Activated effector memory CD4-positive, alpha-beta T cell treated with anti-CD3 and anti-CD28 coated beads, Interleukin-2, amount 50 U/mL, for 16 hours (primary cell): Measurements from ENCODE around the gene TSPOAP1.

Experiments
- DNase-seq: peaks from one replicate; pipeline ENCODE4 v3.0.0-alpha.2; 2020

Gene TSPOAP1

DNA sequence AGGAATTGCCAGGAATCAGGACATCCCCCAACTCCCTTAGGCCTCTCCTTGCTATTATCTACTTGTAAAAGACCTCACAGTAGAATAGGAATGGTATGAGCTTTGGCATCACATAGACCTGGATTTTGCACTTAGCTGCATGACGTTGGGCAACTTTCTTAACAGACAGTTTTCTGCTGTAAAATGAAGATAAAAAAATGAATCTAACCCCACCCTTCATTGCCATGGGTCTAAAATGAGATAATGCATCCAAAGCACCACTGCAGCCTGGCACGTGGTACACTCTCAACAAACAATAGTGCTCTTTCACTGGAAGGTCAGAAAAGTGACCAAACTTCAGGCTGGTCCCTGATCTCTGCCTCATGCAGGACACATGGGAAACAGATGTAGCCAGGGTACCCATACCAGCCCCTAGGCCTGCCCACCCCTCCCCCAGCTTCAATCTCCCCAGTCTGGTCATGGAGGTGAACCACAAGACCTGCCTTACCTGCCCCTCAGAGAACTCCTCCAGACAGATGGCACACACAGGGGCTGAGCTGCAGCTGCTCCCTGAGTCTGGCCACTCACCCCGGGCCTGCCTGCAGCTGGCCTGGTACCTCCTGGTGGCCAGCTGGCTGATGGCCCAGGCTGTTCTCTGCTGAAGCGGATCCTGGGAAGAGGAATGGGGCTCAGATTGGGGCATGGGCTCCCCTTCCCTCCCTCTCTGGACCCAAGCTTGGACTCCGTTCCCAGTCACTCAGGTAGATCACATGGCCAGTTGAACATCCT, 31.9 kb upstream of the TSPOAP1 start:
- DNase-seq, result no peak

DNA sequence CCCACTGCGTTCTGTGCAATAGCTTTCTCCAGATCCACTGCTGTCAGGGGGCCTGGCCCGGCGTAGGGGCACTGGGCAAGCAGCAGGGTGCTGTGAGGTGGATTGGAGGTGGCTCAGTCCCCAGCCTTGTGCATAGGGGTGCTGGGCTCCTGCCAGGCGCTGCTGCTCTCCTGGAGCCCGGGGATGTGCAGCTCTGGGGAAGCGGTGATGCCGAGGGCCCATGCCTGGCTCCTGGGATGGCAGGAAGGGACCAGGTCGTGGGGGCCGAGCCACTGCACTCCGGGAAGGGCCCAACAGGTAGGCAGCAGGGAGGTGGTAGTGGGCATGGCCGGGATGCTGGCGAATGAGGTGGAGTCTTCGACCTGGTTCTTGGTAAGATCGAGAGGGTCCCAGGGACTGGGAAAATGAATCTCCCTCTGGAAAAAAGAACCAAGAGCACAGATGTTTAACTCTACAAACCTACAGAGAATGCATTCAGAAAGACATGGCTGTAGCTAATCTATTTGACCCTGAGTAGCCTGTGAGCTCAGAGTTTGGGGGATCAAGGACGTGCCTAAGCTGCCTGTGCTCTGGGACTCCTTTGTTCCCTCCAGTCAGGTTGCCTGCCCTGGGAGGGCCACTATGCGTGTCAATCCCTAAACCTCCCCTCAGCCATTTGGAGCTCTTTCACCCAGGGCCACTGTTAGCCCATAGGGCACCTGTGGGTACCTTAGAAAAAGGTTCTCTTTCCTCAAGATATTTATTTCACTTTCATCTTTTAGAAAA, 30.0 kb upstream of the TSPOAP1 start:
- DNase-seq, result no peak

DNA sequence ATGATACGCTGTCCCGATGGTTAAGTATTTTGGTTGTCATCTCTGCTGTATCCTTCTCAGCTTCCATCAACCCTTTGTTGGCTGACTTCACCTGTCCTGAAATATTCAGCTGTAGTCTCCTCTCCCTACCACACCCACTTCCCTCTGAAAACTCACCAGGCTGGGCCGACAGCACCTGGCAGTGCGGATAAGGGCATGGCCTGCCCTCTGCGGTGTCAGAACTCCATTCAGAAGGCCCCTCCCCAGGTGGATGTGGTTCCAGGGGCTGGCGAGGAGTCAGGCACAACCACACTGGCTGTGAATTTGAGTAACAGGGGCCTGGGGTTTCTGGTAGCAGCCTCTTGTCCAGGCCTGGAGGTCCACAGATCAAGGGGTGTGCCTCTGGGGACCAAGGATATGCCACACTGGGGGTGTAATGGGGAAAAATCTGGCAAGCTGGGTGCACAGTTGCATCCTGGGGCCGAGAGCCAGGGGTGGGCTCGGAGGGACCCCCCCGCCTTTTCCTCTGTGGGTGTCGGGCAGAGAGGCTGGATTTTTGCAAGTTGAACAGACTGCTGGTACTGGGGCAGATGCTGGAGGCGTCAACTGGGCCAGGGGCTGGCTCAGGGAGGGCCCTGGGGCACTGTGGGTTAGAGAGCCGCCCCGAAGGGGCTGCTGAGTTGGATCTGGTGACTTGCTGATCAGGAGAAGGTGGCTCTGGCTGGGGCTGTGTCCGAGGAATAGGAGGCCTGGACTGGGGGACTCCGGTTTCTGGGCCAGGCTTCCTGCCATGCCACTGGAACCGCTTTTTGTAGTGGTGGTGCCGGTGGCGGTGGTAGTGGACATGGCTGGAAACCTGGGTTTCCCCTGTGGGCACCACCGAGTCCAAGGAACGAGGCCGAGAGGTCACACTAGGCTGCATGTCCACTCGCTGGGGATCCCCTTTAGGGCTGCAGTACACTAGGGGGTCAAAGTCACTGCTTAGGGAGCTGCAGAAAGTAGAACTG, 29.0 kb upstream of the TSPOAP1 start:
- no peak for DNase-seq

DNA sequence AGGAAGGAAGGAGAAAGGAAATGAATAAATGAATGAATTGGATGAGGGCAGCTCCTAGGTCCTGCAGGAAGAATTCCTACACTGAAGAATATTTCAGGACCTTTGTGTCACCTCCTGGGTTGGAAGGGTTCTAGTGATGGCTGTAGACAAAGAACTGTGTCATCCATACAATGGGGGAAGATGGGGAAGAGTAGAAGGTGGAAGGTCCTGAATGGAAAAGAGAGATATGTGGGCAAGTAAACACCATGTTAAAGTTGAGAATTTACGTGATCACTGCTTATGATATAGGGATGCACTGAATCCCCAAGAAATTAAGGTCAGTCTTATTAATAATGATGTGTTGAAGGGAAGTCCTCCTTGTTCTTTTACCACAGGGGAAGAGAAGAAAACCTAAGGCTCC, 27.6 kb upstream of the TSPOAP1 start:
- DNase-seq, result no peak

DNA sequence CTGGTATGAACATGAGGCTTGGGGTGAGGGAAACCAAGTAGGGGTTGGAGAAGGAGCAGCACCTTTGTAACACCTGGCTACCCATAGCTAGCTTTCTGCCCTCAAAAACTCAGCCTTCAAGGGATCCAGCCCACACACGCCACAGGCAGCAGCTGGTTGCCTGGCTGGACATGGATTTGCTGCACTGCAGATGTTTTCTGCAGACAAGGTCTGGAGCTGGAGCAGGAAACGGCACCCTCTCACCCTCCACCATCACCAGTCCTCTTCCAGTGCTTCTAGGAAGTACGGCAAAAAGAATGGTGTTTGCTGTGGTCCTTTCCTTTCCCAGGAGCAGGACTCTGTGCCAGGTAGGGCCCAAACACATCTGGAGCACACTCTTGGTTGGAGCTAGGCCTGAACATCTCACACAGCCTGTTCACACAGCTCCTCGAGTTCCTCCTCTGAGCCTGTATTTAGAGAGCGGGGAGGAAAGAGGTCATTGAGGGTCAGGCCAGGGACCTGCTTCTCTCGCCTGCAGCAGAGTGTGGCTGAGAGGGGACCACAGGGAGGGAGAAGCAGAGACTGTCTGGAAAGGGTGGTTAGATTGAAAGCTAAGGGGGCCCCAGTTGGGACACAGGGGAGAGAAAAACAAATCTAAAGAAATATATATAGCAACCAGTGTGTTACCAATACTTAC, 26.1 kb upstream of the TSPOAP1 start:
- no peak for DNase-seq

DNA sequence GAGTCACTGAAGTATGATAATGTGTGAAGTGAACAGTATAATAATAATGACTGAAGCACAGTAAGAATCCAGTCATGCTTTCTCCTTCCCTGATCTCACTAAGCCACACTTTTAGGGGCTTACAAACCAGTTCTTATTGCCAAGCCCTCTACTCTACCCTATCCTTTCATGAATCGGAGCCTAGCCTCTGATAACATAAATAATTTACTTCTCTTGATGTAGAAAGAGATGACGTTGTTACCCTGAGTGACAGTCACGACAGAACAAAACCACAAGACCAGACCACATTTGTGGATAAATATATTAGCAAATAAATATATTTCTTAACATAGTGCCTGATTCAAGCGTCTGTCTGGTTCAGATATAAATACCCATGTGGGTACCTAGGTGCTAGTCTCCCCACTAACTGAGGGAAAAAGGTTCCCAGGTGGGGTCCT, 24.8 kb upstream of the TSPOAP1 start:
- no peak for DNase-seq

DNA sequence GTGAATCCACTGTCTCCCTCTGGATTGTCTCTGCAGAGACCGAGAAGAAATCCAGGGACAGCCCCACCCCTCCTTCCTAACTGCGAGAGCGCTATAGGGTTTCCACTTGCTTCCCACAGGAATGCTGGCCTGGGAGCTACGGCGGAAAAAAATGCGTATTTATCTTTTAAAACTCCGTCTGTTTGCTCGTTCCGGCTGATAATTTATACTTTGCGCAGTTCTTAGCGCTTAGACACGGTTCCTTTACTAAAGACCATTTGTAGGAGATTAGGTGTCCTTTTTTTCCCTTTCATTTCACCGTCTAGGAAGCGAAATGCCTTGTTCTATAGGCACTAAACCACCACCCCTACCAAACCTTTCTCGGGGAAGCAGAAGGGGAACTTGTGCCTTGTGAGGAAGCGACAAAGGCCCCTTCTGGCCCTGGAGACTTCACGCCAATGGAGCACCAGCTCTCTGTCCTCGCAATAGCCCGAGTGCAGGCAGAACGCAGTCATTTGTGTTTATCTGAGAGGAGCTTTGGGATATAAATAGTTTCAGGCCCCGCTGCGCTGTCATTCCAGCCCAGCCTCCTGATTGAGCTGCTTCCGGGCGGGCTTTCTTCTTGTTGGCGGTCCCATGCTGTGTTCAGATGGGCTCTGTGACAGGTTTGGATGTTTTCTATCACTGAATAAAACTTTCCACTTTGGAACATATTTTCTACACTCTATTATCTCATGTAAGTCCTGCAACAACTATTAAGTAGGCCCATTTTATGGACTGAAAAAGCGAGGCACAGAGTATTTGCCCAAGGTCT, 24.2 kb upstream of the TSPOAP1 start:
- peak; percentile 72 for DNase-seq

DNA sequence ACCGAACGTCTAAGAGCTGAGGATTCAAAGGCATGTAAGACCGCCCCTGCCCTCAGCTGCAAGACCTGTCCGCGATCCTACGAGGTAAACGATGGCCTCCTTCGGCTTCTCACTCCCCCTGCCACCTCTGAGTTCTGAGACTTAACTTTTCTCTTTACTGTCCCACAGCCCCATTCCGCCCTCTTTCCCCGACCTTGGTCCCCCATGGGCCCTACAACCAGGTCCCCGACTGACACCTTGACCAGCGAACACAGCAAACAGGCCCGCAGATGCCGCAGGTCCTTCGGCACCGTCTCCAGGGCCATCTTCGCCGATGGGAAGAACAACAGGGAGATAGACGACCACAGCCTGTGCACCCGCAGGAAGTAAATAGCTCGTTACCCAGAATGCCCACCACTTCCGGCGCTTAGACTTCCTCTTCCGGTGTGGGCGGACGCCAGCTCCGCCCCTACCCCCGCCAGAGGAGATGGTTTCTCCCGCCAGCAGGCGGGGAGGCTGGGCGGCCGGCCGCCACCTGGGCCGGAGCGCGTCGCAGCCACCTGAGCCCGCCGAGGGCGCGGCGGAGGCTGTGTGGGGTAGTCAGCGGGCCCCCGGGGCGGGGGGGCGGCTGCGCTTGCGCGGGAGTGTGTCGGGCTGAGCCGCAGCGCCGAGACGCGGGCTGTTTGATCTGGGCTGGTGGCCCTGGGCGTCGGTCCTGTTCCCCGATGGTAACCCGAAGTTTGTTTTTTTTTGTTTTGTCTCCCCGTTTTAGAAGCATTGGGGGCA, 23.4 kb upstream of the TSPOAP1 start, which contains the start of gene SUPT4H1:
TSS of gene SUPT4H1 (minus strand) at position 371 of the 765 bp plus-strand sequence. CDS start at position 305, 66 bp downstream.
- DNase-seq, result peak; percentile 97

DNA sequence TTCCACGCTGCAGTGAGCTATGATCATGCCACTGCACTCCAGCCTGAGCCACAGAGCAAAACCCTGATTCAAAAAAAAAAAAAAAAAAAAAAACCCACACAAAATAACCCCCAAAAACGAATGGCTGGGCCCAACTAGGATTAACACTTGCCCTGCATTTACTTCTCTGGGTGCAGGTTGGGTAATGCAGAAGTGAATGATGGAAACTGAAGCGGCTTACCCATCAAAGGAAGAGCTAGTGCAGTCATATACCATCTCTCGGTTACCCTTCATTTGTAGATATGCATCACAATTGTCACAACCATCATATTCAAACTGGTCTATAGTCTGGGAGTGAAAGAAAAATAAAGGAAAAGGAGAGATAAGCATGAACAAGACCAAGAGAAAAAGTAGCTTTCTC, 22.6 kb upstream of the TSPOAP1 start:
- DNase-seq, result no peak

DNA sequence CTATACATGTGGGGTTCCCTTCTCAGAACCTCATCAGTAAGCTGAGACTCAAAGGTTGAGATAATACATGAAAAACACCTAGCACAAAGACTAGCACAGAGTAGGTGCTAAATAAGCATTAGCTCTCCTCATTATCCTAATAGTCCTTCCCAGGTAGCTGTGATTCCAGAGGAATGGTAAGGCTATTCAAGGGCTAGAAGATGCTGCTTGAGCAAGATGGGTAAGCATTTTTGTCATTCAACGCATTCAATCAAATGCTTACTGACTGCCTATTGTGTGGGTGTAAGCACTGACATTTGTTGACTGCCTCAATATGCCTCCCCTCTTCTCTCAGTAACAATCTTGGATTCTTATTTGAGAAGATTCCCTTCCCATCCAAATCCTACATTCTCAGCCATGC, 19.4 kb upstream of the TSPOAP1 start:
- no peak for DNase-seq

DNA sequence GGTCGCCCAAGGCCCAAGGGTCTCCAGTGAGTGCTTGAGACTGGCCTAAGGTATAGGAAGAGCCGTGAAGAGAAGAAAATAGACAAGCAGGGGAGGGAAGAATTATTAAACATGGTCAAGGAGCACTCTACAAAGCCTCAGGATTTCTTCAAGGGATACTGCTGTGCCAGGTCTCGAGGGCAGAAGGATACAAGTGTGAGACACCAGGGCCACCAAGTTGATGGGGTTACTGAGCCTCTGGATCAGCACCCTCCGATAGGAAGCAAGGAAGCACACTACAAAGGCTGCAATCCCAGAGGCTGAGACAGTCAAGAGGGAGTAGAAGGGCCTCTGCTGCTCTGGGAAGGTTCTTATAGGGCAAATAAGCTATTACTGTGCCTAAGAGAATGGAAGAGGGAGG, 16.9 kb upstream of the TSPOAP1 start:
- DNase-seq, result no peak

DNA sequence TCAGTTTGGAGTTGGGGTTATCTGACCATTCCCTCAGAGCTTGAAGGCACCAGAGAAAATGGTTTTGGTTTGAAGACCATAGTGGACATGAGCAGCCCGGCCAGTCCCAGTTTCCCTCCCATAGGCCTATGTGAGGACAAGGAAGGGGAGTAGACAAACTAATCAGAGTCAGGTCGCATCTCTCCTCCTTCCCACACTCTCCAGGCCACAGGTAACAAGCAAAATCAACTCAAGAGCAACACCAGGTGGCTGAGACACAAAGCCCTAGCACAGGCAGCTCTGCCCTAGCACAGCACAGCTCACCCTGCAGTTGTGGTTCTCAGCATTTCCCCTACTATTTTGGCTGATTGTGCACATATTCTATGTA, 16.2 kb upstream of the TSPOAP1 start:
- peak; percentile 86 for DNase-seq

DNA sequence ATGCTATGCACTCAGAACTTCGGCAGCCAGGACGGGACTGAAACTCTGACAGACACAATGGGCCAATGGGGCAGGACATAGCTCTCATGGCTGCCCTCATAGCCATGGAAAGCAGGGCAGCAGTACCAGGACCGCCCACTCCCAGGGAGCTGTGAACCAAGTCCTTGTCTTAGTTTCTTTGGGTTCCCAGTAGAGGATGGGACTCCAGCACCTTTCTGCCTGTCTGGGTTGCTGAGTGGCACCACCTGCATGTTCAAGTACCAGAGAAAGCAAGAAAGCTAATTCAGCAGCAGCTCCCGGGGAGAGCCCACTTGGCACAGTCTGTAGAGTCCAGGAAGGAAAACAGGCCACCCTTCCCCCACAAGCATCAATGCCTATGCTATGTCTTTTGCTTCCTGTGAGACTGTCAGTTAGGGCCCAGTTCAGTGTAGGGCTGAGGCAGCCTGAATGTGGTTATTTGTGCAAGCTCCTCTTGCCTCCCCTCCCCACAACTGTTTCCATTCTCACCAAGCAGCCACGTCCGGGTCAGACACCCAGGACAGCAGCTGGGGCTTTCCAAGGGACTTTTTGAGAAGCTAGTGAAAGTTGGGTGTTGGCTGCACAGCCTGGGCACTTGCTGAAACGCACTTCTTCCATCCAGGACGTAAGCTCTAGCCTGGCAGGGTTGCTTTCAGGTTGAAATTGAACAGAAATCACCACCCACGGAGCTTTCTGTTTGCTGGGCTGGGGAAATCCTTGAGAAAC, 15.6 kb upstream of the TSPOAP1 start:
- peak; percentile 95 for DNase-seq

DNA sequence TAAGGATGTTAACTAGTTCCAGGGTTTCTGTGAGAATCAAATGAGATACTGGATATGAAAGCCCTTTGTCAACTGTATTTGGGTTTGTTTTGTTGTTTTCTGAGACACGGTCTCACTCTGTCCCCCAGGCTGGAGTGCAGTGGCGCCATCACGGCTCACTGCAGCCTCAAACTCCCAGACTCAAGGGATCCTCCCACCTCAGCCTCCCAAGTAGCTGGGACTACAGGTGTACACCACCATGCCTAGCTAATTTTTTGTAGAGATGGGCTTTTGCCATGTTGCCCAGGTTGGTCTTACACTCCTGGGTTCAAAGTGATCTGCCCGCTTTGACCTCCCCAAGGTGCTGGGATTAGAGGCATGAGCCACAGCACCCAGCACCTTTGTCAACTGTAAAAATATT, 14.5 kb upstream of the TSPOAP1 start:
- no peak for DNase-seq

DNA sequence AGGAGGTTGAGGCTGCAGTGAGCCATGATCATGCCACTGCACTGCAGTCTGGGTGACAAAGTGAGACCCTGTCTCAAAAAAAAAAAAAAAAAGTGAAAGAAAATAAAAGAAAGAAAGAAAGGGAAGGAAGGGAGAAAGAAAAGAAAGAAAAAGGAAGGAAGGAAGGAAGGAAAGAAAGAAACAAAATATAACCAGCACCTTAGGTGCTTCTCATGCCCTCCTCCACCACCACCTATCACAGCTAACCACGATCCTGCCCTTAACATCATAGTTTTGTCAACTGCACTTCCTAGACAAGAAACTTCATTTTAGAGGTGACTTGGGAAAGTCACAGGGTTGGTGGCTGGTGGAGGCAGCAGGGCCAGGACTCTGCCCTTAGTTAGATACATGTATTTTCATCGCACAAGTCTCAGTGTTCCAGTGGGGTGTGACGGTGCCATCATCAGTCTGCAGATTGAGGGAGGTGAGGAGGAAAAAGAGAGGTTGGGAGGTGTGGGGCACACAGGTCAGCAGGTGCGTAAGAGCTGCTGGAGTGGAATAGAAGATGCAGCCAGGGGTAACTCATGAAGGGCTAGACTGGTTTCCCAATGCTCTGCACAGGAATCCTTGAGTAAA, 13.4 kb upstream of the TSPOAP1 start:
- no peak for DNase-seq

DNA sequence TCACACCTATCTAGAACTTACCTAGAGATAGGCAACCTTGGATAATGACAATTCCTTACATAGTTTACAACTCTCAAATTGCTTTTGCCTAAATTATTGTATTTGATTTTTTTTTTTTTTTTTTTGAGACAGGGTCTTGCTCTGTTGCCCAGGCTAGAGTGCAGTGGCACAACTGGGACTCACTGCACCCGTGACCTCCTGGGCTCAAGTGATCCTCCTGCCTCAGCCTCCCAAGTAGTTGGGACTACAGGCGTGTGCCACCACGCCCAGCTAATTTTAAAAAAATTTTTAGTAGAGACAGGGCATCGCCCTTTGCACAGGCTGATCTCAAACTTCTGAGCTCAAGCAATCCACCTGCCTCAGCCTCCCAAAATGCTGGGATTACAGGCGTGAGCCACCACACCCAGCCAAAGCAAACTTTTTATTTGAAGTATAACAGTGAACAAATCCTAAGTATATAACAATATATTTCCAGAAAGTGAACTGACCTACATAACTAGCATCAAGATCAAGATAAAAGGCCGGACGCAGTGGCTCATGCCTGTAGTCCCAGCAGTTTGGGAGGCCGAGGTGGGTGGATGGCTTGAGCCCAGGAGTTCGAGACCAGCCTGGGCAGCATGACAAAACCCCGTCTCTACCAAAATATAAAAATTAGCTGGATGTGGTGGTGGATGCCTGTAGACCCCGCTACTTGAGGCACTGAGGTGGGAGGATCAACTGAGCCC, 12.7 kb upstream of the TSPOAP1 start:
- peak; percentile 65 for DNase-seq

DNA sequence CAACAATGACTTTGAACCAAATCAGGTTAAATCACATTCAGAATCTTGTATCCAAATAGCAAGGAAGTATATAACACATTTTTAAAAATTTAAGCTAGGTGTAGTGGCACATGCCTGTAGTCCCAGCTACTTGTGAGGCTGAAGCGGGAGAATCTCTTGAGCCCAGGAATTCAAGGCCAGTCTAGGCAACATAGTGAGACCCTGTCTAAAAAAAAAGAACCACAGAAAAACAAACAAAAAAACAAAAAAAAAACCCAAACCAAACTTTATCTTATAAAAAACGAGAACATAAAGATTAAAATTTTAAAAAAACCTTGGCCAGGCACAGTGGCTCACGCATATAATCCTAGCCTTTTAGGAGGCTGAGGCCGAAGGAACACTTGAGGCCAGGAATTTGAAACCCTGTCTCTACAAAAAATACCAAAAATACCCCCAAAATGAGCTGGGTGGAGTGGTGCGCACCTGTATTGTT, 11.8 kb upstream of the TSPOAP1 start:
- no peak for DNase-seq

DNA sequence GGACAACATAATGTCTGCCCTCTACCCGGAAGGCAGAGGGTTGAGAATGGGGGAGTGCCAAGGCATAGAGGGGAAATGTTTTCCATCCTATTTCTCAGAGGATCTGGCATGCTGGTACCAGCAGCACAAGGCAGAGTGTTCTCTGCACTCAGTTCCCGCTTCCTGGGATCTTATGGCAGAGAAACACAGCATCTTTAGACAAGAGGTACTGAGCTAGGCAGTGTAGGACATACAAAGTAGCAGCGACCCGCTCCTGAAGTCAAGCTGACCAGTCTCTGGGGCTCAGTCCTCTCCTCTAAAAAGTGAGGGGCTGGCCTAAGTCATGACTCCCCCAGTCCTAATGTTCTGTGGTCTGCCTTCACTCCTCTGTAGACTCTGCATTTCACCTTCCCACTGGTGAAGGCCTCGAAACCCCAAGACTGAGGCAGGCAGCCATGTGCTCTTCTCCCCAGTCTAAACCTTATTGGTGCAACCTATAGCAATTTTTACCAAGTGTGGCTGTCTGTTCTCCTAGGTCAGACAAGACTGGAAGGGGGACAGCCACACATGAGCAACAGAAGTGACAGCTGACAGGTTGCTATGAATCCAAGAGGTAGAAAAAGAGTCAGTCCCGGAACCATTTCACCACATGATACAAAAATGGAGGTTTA, 11.3 kb upstream of the TSPOAP1 start:
- peak; percentile 64 for DNase-seq
